ENCODE results near the gene MRE11.
"Not testable (repeated sequence)": the region's sequence is repeated elsewhere in the genome, so short reads cannot be mapped to it uniquely, and the experiment has no call there.

MRE11 gene

GRCh38 chr11:94418123-94418765 lies 75.4 kb downstream of the MRE11 start:
- no peak for DNase-seq

- no peak for DNase-seq
Measured at GRCh38 chr11:94417386-94417987, 76.2 kb downstream of the MRE11 start.

GRCh38 chr11:94405062-94405833 lies 88.4 kb downstream of the MRE11 start:
- DNase-seq, result no peak

- DNase-seq, result no peak
Measured at GRCh38 chr11:94402355-94402754, 91.3 kb downstream of the MRE11 start.

- DNase-seq, result no peak
Measured at GRCh38 chr11:94401773-94402265, 91.8 kb downstream of the MRE11 start.

GRCh38 chr11:94400839-94401772 lies 92.5 kb downstream of the MRE11 start, which contains the start of gene GPR83:
Gene GPR83, minus strand, starts transcription at chr11:94401419. Its CDS starts 172 bp downstream, at chr11:94401247.
- no peak for DNase-seq

GRCh38 chr11:94400457-94400838 lies 93.2 kb downstream of the MRE11 start:
- no peak for DNase-seq

- DNase-seq, result no peak
Measured at GRCh38 chr11:94400050-94400449, 93.6 kb downstream of the MRE11 start.

GRCh38 chr11:94398101-94398500 lies 95.5 kb downstream of the MRE11 start:
- DNase-seq, result no peak

- DNase-seq, result no peak
Measured at GRCh38 chr11:94396282-94396681, 97.4 kb downstream of the MRE11 start.

- not testable (repeated sequence) for DNase-seq
Measured at GRCh38 chr11:94391937-94392336, 101.7 kb downstream of the MRE11 start.

GRCh38 chr11:94379613-94380012 lies 114.0 kb downstream of the MRE11 start:
- no peak for DNase-seq

- DNase-seq, result no peak
Measured at GRCh38 chr11:94376841-94377240, 116.8 kb downstream of the MRE11 start.

- DNase-seq, result not testable (repeated sequence)
Measured at GRCh38 chr11:94370576-94370975, 123.1 kb downstream of the MRE11 start.

All from NCI-H226 (cell line).